ENCODE data around the gene ADM.
A peak's percentile ranks its signal among the peaks of the same experiment; 100 is the strongest.

The ADM gene

DNA sequence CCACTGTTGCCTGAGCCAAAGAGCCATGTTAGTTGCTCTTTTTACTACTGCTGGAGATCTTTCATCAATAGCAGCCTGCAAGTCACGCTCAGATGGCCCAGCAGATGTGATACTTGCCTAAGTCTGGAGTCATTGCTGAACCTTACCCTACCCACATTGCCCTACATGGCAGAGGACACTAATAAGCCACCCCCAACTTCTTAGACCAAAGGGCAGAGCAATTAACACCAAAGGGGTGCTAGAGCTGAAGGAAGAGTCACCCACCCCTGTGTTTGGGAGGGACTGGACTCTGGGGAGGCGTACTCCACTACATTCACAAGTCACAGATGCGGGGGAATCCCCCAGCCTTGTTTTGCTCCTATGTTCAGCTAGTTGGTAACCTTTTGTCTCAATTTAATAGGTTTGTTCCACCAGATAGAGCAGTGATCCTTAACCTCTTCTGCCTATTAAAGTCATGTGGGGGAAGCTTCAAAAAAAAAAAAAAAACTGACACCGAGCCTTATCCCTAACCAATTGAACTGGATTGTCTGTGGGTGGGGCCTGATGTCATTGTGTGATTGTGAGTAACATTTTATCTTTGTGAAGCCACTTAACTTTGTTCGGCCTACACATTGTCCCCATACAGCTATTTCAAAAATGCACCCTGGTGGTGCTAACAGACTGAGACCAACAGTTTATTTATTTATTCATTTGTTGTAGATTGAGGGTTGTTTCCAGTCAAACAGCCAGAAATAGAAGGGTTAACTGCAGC, 13.1 kb downstream of the ADM start:
- H3K27ac ChIP-seq (ENCODE audit: low read depth, low read length, poor library complexity, severe bottlenecking): peak overlapping the region; percentile 98
- peak overlapping the region; percentile 13 for H3K4me3 ChIP-seq (ENCODE audit: low read depth, low read length, poor library complexity, severe bottlenecking)
- no peaks in the 10 kb centered on the region for H3K79me2 ChIP-seq (ENCODE audit: insufficient read depth, low read length)
- H3K36me3 ChIP-seq (ENCODE audit: insufficient read depth, low read length): no peaks in the 10 kb centered on the region
- H3K9me2 ChIP-seq (ENCODE audit: low read depth, low read length): no peaks in the 10 kb centered on the region
- H3K4me2 ChIP-seq (ENCODE audit: low read length): peak overlapping the region; percentile 57
- peak overlapping the region; percentile 62 for H3K9ac ChIP-seq (ENCODE audit: low read length)
- peaks cover 87% of the 10 kb centered on the region for H3K4me1 ChIP-seq (ENCODE audit: insufficient read depth, low read length, severe bottlenecking)
- H3F3A ChIP-seq (ENCODE audit: insufficient read depth, low read length): no peaks in the 10 kb centered on the region
- no peaks in the 10 kb centered on the region for H4K20me1 ChIP-seq (ENCODE audit: insufficient read depth, low read length)
- TF ChIP-seq, protein P1, sequence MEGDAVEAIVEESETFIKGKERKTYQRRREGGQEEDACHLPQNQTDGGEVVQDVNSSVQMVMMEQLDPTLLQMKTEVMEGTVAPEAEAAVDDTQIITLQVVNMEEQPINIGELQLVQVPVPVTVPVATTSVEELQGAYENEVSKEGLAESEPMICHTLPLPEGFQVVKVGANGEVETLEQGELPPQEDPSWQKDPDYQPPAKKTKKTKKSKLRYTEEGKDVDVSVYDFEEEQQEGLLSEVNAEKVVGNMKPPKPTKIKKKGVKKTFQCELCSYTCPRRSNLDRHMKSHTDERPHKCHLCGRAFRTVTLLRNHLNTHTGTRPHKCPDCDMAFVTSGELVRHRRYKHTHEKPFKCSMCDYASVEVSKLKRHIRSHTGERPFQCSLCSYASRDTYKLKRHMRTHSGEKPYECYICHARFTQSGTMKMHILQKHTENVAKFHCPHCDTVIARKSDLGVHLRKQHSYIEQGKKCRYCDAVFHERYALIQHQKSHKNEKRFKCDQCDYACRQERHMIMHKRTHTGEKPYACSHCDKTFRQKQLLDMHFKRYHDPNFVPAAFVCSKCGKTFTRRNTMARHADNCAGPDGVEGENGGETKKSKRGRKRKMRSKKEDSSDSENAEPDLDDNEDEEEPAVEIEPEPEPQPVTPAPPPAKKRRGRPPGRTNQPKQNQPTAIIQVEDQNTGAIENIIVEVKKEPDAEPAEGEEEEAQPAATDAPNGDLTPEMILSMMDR (IDR thresholded peaks at IDR 0.05; ENCODE audit: low read length): no peak
- TF ChIP-seq EZH2 (IDR thresholded peaks at IDR 0.05; ENCODE audit: borderline replicate concordance, low read length): no peak
- H2AFZ ChIP-seq (ENCODE audit: low read length): no peak overlapping the region
- H3K9me3 ChIP-seq (ENCODE audit: low read length): no peaks in the 10 kb centered on the region
- H3K27me3 ChIP-seq (ENCODE audit: insufficient read depth, low read length): no peaks in the 10 kb centered on the region

DNA sequence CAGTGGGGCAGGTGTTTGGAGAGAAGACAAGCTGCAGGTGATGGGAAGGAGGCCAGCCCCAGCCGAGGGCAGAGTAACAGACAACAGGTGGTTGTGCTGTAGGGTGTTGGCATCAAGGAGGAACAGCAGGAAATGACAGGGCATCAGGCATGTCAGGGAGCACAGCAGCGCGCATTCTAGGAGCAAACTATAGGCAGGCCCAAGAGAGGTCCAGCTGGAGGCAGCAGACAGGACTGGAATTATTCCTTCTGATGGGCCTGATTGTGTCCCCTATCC, 13.6 kb downstream of the ADM start:
- H3K36me3 ChIP-seq (ENCODE audit: insufficient read depth, low read length): no peaks in the 10 kb centered on the region
- peak overlapping the region; percentile 98 for H3K27ac ChIP-seq (ENCODE audit: low read depth, low read length, poor library complexity, severe bottlenecking)
- no peaks in the 10 kb centered on the region for H3K79me2 ChIP-seq (ENCODE audit: insufficient read depth, low read length)
- no peaks in the 10 kb centered on the region for H3K9me3 ChIP-seq (ENCODE audit: low read length)
- peaks cover 87% of the 10 kb centered on the region for H3K4me1 ChIP-seq (ENCODE audit: insufficient read depth, low read length, severe bottlenecking)
- H3K4me2 ChIP-seq (ENCODE audit: low read length): peak overlapping the region; percentile 57; the same call in 1 of the 2 replicates
- H3K4me3 ChIP-seq (ENCODE audit: low read depth, low read length, poor library complexity, severe bottlenecking): peak overlapping the region; percentile 13
- no peaks in the 10 kb centered on the region for H4K20me1 ChIP-seq (ENCODE audit: insufficient read depth, low read length)
- no peak overlapping the region for H2AFZ ChIP-seq (ENCODE audit: low read length)
- no peaks in the 10 kb centered on the region for H3K27me3 ChIP-seq (ENCODE audit: insufficient read depth, low read length)
- H3K9ac ChIP-seq (ENCODE audit: low read length): peak overlapping the region; percentile 62
- no peaks in the 10 kb centered on the region for H3K9me2 ChIP-seq (ENCODE audit: low read depth, low read length)
- H3F3A ChIP-seq (ENCODE audit: insufficient read depth, low read length): no peaks in the 10 kb centered on the region
- TF ChIP-seq, protein P1 (IDR thresholded peaks at IDR 0.05; ENCODE audit: low read length): no peak
- no peak for TF ChIP-seq EZH2 (IDR thresholded peaks at IDR 0.05; ENCODE audit: borderline replicate concordance, low read length)

DNA sequence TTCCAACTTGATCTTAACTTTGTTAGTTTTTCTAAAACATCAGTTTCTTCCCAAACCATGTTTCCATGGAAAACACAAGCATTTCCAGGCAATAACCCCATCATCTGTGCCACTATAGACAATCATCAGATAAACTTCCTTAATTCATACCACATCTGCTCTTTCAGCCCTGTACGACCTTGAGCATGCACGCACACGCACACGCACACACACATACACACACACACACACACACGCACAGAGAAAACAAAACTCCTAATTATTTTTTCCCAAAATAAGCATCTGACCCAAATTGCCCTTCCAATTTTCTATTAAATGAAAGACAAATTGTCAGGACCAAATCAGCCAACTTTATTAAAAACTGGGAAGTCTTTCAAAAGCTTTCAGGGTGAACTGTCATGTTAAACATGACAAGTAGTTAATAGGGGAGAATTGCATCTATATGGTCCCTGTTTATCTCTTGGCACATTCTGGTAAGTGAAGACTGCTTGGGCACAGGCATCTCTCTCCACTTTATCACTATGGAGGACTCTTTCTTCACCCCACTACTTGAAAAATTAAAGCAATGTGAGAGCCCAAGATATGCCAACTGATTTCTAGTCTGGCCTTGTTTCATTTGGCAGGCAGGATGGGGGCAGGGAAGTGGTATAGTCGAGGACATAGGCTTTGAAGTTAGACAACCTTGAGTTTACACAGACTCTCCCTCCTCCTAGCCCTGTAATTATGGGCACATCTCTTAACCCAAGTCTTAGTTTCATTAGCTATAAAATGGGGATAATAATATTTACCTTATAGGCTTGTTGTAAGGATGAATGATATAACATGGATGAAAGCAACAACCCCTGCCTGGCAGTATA, 15.1 kb downstream of the ADM start:
- Histone ChIP-seq H3K4me1 (ENCODE audit: insufficient read depth, low read length, severe bottlenecking) (peaks cover 73% of the 10 kb centered on the region), H3K9me3 (ENCODE audit: low read length) (no peaks in the 10 kb centered on the region), H3K4me3 (ENCODE audit: low read depth, low read length, poor library complexity, severe bottlenecking) (no peak overlapping the region), H3K27me3 (ENCODE audit: insufficient read depth, low read length) (no peaks in the 10 kb centered on the region), H3K9me2 (ENCODE audit: low read depth, low read length) (no peaks in the 10 kb centered on the region), H3K36me3 (ENCODE audit: insufficient read depth, low read length) (no peaks in the 10 kb centered on the region), H3K9ac (ENCODE audit: low read length) (peak overlapping the region; percentile 62), H4K20me1 (ENCODE audit: insufficient read depth, low read length) (no peaks in the 10 kb centered on the region), H3F3A (ENCODE audit: insufficient read depth, low read length) (no peaks in the 10 kb centered on the region), H3K27ac (ENCODE audit: low read depth, low read length, poor library complexity, severe bottlenecking) (peak overlapping the region; percentile 98), H3K79me2 (ENCODE audit: insufficient read depth, low read length) (no peaks in the 10 kb centered on the region), H3K4me2 (ENCODE audit: low read length) (peak overlapping the region; percentile 57; the same call in 1 of the 2 replicates), H2AFZ (ENCODE audit: low read length) (no peak overlapping the region)
- TF ChIP-seq EZH2 (IDR thresholded peaks at IDR 0.05; ENCODE audit: borderline replicate concordance, low read length): no peak
- TF ChIP-seq, protein P1 (IDR thresholded peaks at IDR 0.05; ENCODE audit: low read length): no peak
